Measurements from ENCODE around the gene TTLL11.

- TF ChIP-seq POLR2AphosphoS5 (IDR thresholded peaks at IDR 0.05) (no peak), CTCF (IDR thresholded peaks at IDR 0.05) (no peak), POLR2A (IDR thresholded peaks at IDR 0.05) (no peak)
Observed at GRCh38 chr9:121776739-121777637, 316.1 kb downstream of the TTLL11 start.

Measured in suprapubic skin (tissue), 4 donors.